SU-DHL-6 (cell line): ENCODE results near the gene ZSCAN21.

Experiments
- H2AFZ ChIP-seq: fragments of 200-600 bp; sonication (generic); 2 replicates; pipeline ENCODE4 v1.6.1; 2014; ENCODE audit warnings: low read depth, mild to moderate bottlenecking, moderate library complexity, mixed read lengths, antibody characterized with exemption, low read length; ENCODE audit not compliant: severe bottlenecking
- H3F3A ChIP-seq: fragments of 200-600 bp; shearing (Covaris generic); 2 replicates; pipeline ENCODE4 v1.6.0; 2016; ENCODE audit warnings: antibody characterized with exemption, mild to moderate bottlenecking; ENCODE audit not compliant: insufficient read depth
- H3K27ac ChIP-seq: fragments of 200-600 bp; sonication (generic); 2 replicates; pipeline ENCODE4 v1.5.1; 2016; ENCODE audit warnings: low read depth, mild to moderate bottlenecking, low read length, moderate library complexity, mixed read lengths
- H3K27me3 ChIP-seq: fragments of 200-600 bp; sonication (generic), shearing (Covaris generic); 2 replicates; pipeline ENCODE4 v1.6.0; 2014; ENCODE audit warnings: mild to moderate bottlenecking, low read length
- H3K36me3 ChIP-seq: fragments of 200-600 bp; sonication (generic); 2 replicates; pipeline ENCODE4 v1.6.1; 2014; ENCODE audit warnings: mild to moderate bottlenecking, low read length, mixed read lengths
- H3K4me2 ChIP-seq: fragments of 300-600, 200-600 bp; shearing (Covaris generic), sonication (generic); 2 replicates; pipeline ENCODE4 v1.6.0; 2014; ENCODE audit warnings: low read length, low read depth, mild to moderate bottlenecking; ENCODE audit not compliant: poor library complexity, severe bottlenecking
- H3K4me3 ChIP-seq: fragments of 200-600 bp; sonication (generic); 2 replicates; pipeline ENCODE4 v1.5.1; 2014; ENCODE audit warnings: antibody characterized with exemption, low read length, mild to moderate bottlenecking, mixed read lengths; ENCODE audit not compliant: insufficient read depth, poor library complexity, severe bottlenecking
- H3K79me2 ChIP-seq: fragments of 200-600 bp; sonication (generic); 2 replicates; pipeline ENCODE4 v1.6.1; 2014; ENCODE audit warnings: mild to moderate bottlenecking, low read length, moderate library complexity; ENCODE audit not compliant: insufficient read depth
- H3K9ac ChIP-seq: fragments of 200-600 bp; sonication (generic); 2 replicates; pipeline ENCODE4 v1.7.0; 2014; ENCODE audit warnings: mild to moderate bottlenecking, low read length
- H3K9me2 ChIP-seq: fragments of 200-600 bp; sonication (generic); replicated peaks from 2 replicates; pipeline ENCODE4 v1.6.1; 2014; ENCODE audit warnings: low read length; ENCODE audit not compliant: insufficient read depth
- H3K9me3 ChIP-seq: fragments of 200-600 bp; sonication (generic); 2 replicates; pipeline ENCODE4 v1.6.1; 2014; ENCODE audit warnings: low read length, mixed read lengths; ENCODE audit not compliant: insufficient read depth
- H4K20me1 ChIP-seq: fragments of 200-600 bp; sonication (generic); 2 replicates; pipeline ENCODE4 v1.6.1; 2014; ENCODE audit warnings: low read depth, mild to moderate bottlenecking, antibody characterized with exemption, low read length, moderate library complexity, mixed read lengths
- EZH2phosphoT487 ChIP-seq: fragments of 200-600 bp; sonication (generic), shearing (Covaris generic); conservative IDR thresholded peaks from 2 replicates; pipeline ENCODE4 v1.6.1; 2018; ENCODE audit warnings: mild to moderate bottlenecking, antibody characterized with exemption, low read length, moderate library complexity, mixed read lengths
- TF ChIP-seq, protein P1 (sequence below): fragments of 200-600 bp; sonication (generic); IDR thresholded peaks from one replicate; pipeline ENCODE4 v1.5.1; 2017; ENCODE audit warnings: antibody characterized with exemption, mild to moderate bottlenecking, low read length, moderate library complexity; ENCODE audit not compliant: insufficient read depth, poor library complexity, severe bottlenecking

Gene ZSCAN21

DNA sequence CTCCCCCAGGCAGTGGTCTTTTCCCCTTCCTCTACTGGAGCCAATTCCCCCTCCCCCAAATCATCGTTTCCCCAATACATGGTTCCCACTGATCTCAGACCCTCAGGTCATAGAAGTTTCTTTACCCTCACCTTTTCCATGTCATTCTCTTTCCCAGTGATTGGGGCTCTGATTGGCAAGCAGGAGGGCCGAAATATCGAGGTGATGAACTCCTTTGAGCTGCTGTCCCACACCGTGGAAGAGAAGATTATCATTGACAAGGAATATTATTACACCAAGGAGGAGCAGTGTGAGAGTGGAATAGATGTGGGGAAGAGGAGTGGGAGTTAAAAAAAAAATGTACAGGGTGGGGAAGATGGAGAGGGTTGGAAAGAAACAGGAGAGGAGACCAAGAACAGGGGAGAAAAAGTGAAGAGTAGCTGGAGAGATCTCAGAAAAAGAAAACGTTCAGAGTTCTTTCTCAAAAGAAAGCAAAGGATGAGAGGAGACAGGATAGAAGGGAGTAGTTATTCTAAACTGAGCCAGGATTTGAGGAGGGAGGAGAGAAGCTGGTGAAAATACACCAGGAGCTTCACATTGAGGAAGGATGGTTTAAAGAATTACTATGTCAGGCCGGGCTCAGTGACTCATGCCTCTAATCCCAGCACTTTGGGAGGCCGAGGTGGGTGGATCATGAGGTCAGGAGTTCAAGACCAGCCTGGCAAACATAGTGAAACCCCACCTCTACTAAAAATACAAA, 40.1 kb downstream of the ZSCAN21 start:
- Histone ChIP-seq H3K79me2 (peaks cover 8% of the 10 kb centered on the region; the same call in 1 of the 2 replicates), H3K9me3 (no peaks in the 10 kb centered on the region), H2AFZ (peak overlapping the region; percentile 78), H3K4me2 (peak overlapping the region; percentile 71), H3F3A (peaks cover 51% of the 10 kb centered on the region), H3K27ac (peak overlapping the region; percentile 76), H3K9me2 (no peaks in the 10 kb centered on the region), H3K4me3 (peak overlapping the region; percentile 87), H4K20me1 (peaks cover 4% of the 10 kb centered on the region; the same call in 1 of the 2 replicates), H3K36me3 (peaks cover 31% of the 10 kb centered on the region), H3K9ac (peak overlapping the region; percentile 93), H3K27me3 (no peaks in the 10 kb centered on the region; the same call in 1 of the 2 replicates)
- TF ChIP-seq, protein P1, sequence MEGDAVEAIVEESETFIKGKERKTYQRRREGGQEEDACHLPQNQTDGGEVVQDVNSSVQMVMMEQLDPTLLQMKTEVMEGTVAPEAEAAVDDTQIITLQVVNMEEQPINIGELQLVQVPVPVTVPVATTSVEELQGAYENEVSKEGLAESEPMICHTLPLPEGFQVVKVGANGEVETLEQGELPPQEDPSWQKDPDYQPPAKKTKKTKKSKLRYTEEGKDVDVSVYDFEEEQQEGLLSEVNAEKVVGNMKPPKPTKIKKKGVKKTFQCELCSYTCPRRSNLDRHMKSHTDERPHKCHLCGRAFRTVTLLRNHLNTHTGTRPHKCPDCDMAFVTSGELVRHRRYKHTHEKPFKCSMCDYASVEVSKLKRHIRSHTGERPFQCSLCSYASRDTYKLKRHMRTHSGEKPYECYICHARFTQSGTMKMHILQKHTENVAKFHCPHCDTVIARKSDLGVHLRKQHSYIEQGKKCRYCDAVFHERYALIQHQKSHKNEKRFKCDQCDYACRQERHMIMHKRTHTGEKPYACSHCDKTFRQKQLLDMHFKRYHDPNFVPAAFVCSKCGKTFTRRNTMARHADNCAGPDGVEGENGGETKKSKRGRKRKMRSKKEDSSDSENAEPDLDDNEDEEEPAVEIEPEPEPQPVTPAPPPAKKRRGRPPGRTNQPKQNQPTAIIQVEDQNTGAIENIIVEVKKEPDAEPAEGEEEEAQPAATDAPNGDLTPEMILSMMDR: no peak
- no peak for TF ChIP-seq EZH2phosphoT487

DNA sequence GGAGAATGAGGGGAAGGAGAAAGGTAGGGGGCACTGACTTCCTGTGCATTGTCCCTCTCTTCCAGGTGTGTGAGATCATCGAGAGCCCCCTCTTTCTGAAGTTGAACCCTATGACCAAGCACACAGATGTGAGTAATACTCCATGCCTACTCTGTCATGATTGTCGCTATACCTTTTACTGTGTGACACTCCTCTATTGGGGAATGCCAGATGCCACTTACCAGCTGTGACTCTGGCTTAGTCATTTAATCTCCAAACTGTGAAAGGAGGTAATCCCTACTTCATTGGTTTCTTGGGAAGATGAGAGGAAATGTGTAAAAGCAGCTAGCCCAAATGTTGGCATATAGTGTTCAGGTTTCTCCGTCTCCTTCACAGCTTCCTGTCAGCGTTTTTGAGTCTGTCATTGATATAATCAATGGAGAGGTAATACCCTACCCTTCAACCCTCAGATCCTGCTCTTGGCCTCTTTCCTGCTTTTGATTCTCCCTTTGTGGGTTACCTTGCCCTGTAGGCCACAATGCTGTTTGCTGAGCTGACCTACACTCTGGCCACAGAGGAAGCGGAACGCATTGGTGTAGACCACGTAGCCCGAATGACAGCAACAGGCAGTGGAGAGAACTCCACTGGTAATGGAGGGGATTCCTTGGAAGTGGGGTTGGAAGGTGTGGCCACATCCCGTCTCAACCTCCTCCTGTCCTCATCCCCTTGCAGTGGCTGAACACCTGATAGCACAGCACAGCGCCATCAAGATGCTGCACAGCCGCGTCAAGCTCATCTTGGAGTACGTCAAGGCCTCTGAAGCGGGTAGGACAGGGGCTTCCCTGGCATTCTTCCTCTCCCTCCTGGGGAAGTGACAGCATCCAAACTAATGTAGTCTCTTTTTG, 41.2 kb downstream of the ZSCAN21 start:
- Histone ChIP-seq H3K79me2 (peaks cover 8% of the 10 kb centered on the region; the same call in 1 of the 2 replicates), H3K4me3 (no peak overlapping the region), H3K9ac (no peak overlapping the region), H3F3A (peaks cover 62% of the 10 kb centered on the region), H3K9me2 (no peaks in the 10 kb centered on the region), H3K9me3 (no peaks in the 10 kb centered on the region), H3K27me3 (no peaks in the 10 kb centered on the region), H3K27ac (no peak overlapping the region), H3K36me3 (peaks cover 42% of the 10 kb centered on the region), H3K4me2 (no peak overlapping the region), H4K20me1 (peaks cover 5% of the 10 kb centered on the region; the same call in 1 of the 2 replicates), H2AFZ (no peak overlapping the region)
- TF ChIP-seq EZH2phosphoT487: no peak
- TF ChIP-seq, protein P1: no peak

DNA sequence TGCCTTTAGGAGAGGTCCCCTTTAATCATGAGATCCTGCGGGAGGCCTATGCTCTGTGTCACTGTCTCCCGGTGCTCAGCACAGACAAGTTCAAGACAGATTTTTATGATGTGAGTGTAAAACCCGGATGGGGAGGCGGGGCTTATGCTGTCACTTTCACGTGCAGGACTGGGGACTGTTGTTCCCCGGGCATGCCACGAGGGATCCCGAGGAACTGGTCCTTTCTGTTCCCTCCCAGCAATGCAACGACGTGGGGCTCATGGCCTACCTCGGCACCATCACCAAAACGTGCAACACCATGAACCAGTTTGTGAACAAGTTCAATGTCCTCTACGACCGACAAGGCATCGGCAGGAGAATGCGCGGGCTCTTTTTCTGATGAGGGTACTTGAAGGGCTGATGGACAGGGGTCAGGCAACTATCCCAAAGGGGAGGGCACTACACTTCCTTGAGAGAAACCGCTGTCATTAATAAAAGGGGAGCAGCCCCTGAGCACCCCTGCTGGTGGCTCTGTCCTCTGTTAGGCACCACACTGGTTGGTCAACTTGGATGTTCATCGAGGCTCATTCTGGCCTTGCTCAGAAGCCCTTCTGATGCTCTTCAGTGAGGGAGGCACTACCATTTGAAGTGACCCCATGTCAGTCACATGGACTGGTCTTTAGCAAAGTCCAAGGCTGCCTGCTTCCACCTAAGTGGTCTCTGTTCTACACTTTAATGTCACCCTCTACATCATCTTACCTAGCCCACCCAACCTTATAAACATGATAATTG, 42.0 kb downstream of the ZSCAN21 start:
- TF ChIP-seq, protein P1: no peak
- TF ChIP-seq EZH2phosphoT487: no peak
- peaks cover 8% of the 10 kb centered on the region; the same call in 1 of the 2 replicates for H3K79me2 ChIP-seq
- H3K9ac ChIP-seq: no peak overlapping the region

More for the DNA sequence above, 42.0 kb downstream of the ZSCAN21 start:
- Histone ChIP-seq H3K27me3 (no peaks in the 10 kb centered on the region), H3F3A (peaks cover 62% of the 10 kb centered on the region), H3K4me2 (no peak overlapping the region), H3K27ac (no peak overlapping the region), H3K9me2 (no peaks in the 10 kb centered on the region), H4K20me1 (peaks cover 5% of the 10 kb centered on the region; the same call in 1 of the 2 replicates), H3K4me3 (no peak overlapping the region), H3K9me3 (no peaks in the 10 kb centered on the region), H3K36me3 (peaks cover 49% of the 10 kb centered on the region), H2AFZ (no peak overlapping the region)
